Stimulated activated CD4-positive, alpha-beta T cell treated with anti-CD3 and anti-CD28 coated beads, Interleukin-4, amount 100 ng/mL, for 1 hour (primary cell): ENCODE data around the gene NUP35.
A peak's percentile ranks its signal among the peaks of the same experiment; 100 is the strongest.

Experiments used
- DNase-seq: peaks from one replicate; pipeline ENCODE4 v3.0.0-alpha.2; 2020

Gene NUP35

GRCh38 chr2:183124222-183124956 lies at the start of gene NUP35:
NUP35 (plus strand) TSS chr2:183124443; CDS start chr2:183124458, 15 bp downstream.
- DNase-seq: peak; percentile 79

GRCh38 chr2:183078163-183078463 lies 46.1 kb upstream of the NUP35 start:
- DNase-seq: no peak

- DNase-seq: peak; percentile 66
Observed at GRCh38 chr2:183078464-183079138, 45.6 kb upstream of the NUP35 start, which contains the start of gene DUSP19. DUSP19 (plus strand) TSS chr2:183078747; CDS start chr2:183078934, 187 bp downstream.

- no peak for DNase-seq
Observed at GRCh38 chr2:183079139-183079775, 45.0 kb upstream of the NUP35 start.

GRCh38 chr2:183081911-183082310 lies 42.3 kb upstream of the NUP35 start:
- no peak for DNase-seq

GRCh38 chr2:183088061-183088460 lies 36.2 kb upstream of the NUP35 start:
- no peak for DNase-seq

GRCh38 chr2:183089192-183089851 lies 34.9 kb upstream of the NUP35 start:
- DNase-seq: no peak

- DNase-seq: no peak
Observed at GRCh38 chr2:183091318-183091953, 32.8 kb upstream of the NUP35 start.

- no peak for DNase-seq
Observed at GRCh38 chr2:183091954-183092345, 32.3 kb upstream of the NUP35 start.

- DNase-seq: no peak
Observed at GRCh38 chr2:183093857-183094657, 30.2 kb upstream of the NUP35 start.

GRCh38 chr2:183105402-183106134 lies 18.7 kb upstream of the NUP35 start:
- DNase-seq: no peak

GRCh38 chr2:183112577-183112976 lies 11.7 kb upstream of the NUP35 start:
- no peak for DNase-seq

- no peak for DNase-seq
Observed at GRCh38 chr2:183113630-183114029, 10.6 kb upstream of the NUP35 start.

GRCh38 chr2:183117226-183117625 lies 7.0 kb upstream of the NUP35 start:
- DNase-seq: no peak

- DNase-seq: no peak
Observed at GRCh38 chr2:183123117-183123958, 905 bp upstream of the NUP35 start.

- no peak for DNase-seq
Observed at GRCh38 chr2:183123959-183124221, 353 bp upstream of the NUP35 start.

- DNase-seq: no peak
Observed at GRCh38 chr2:183124957-183125255, 663 bp downstream of the NUP35 start.

GRCh38 chr2:183125659-183126341 lies 1.6 kb downstream of the NUP35 start:
- no peak for DNase-seq

- no peak for DNase-seq
Observed at GRCh38 chr2:183126635-183127034, 2.4 kb downstream of the NUP35 start.

GRCh38 chr2:183134016-183134415 lies 9.8 kb downstream of the NUP35 start:
- DNase-seq: no peak
